ENCODE results near the gene C22orf23. TPM values are rescaled to one million over a fixed set of nuclear protein-coding genes. Genes with fewer than 3 reads are reported as not detected.

C22orf23 gene
- total and polyA plus RNA-seq, 10 of the 15 experiments (the other 5 are each of a cell fraction or from before 2014, with no cell fraction given), result 0.04 to 0.38 (median 0.11) TPM; not detected in 5

DNA sequence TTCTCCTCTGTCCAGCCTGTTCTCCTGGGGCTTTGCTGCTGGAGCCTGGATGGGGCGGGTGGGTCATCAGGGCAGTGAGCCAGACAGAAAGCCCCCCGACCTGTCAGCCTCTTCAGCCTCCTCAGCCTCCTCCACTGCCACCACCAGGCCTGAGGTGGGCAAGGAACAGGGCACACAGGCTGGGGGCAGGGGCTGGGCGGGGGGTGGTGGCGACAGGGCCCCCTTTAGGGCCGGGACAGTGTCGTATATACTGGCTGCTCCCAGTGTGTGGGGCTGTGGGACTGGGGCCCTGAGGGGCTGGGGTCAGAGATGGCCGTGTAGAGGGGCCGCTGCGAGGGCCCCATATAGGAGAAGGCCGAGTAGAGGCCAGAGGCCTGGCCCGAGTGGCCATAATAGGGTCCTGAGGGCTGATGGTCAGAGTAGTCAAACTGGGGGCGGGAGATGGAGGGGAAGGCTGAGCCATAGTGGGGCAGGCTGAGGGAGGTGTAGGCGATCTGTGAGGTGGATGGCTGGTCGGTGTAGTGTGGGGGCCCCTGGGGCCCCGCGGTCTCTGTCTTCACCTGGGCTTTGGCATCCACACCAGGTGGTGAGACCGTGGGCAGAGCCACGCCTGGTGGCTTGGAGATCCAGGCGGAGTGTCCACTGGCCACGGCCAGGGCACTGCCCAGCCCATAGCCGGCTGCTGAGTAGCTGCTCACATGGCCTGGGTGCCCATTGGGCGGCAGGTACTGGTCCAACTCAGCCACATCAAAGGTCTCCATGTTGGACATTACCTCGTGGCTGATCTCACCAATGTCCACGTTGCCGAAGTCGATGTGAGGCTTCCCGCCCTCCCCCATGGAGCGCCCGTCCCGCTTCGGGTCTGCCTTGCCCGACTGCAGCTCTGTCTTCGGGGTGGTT is 20.1 kb upstream of the C22orf23 start (continued):
- TF ChIP-seq, protein P1, sequence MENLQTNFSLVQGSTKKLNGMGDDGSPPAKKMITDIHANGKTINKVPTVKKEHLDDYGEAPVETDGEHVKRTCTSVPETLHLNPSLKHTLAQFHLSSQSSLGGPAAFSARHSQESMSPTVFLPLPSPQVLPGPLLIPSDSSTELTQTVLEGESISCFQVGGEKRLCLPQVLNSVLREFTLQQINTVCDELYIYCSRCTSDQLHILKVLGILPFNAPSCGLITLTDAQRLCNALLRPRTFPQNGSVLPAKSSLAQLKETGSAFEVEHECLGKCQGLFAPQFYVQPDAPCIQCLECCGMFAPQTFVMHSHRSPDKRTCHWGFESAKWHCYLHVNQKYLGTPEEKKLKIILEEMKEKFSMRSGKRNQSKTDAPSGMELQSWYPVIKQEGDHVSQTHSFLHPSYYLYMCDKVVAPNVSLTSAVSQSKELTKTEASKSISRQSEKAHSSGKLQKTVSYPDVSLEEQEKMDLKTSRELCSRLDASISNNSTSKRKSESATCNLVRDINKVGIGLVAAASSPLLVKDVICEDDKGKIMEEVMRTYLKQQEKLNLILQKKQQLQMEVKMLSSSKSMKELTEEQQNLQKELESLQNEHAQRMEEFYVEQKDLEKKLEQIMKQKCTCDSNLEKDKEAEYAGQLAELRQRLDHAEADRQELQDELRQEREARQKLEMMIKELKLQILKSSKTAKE (IDR thresholded peaks at IDR 0.05; ENCODE audit: low read depth, poor library complexity, severe bottlenecking), result no peak
- TF ChIP-seq SUZ12 (IDR thresholded peaks at IDR 0.05; ENCODE audit: unreplicated experiment), result no peak

GRCh38 chr22:37972527-37972926 is 19.1 kb upstream of the C22orf23 start:
- BruUV-seq (replicated peaks), result no TSS peak
- Histone ChIP-seq H3K4me1 (ENCODE audit: control insufficient read depth, insufficient read depth, low read length) (no peaks in the 10 kb centered on the region), H3K9ac (ENCODE audit: control insufficient read depth, insufficient read depth, low read length) (no peak overlapping the region), H3K36me3 (ENCODE audit: control insufficient read depth in 2 of 2, insufficient read depth in 2 of 2, low read length in 1 of 2) (peaks cover 3 to 6% of the 10 kb centered on the region in 2 experiments; a peak in 3 of 4 replicates), H3K4me2 (ENCODE audit: control insufficient read depth, insufficient read depth) (no peak overlapping the region), H4K20me1 (ENCODE audit: control insufficient read depth, insufficient read depth) (no peaks in the 10 kb centered on the region), H3K9me3 (replicated peaks; ENCODE audit: control insufficient read depth, insufficient read depth, low read length) (no peaks in the 10 kb centered on the region), H2AFZ (ENCODE audit: control insufficient read depth, low read depth, low read length) (no peak overlapping the region), H3K27ac (ENCODE audit: control insufficient read depth, insufficient read depth) (no peak overlapping the region), H3K27me3 (replicated peaks in 1 of 2; ENCODE audit: control insufficient read depth in 2 of 2, insufficient read depth in 2 of 2, low read length in 1 of 2) (no peaks in the 10 kb centered on the region), H3K79me2 (ENCODE audit: control insufficient read depth, insufficient read depth, low read length) (no peaks in the 10 kb centered on the region), H3K4me3 (no peak overlapping the region)
- FAIRE-seq (no peak), ATAC-seq (no peak), DNase-seq (ENCODE audit: low read depth, low spot score) (no peak)
- ChIA-PET RAD21 (ENCODE audit: unreplicated experiment) (no interaction called here), POLR2A (interaction anchor here (1.2 kb wide), 1 partner anchor 120 kb away, joined by 3 read pairs; no protein-coding TSS in a partner anchor), CTCF (interaction anchor here (1.5 kb wide), 1 partner anchor 155 kb away, joined by 5 read pairs; no protein-coding TSS in a partner anchor), SMC1A (ENCODE audit: uncharacterized antibody, unreplicated experiment) (no interaction called here)
- in situ Hi-C loops (cut with MboI) (no loop called here), intact Hi-C loops (cut with micrococcal nuclease; ENCODE audit: unreplicated experiment) (no loop called here)
- 95% methylated on average over 3 of the region's 3 CpGs for WGBS (ENCODE audit: insufficient coverage, insufficient replicate concordance, low lambda C conversion rate, missing lambda C conversion rate)
- no peak for TF ChIP-seq ZNF217 (IDR thresholded peaks at IDR 0.05)
- TF ChIP-seq E4F1 (IDR thresholded peaks at IDR 0.05; ENCODE audit: borderline replicate concordance, partially characterized antibody), result no peak
- no peak for TF ChIP-seq RB1 (IDR thresholded peaks at IDR 0.05; ENCODE audit: borderline replicate concordance)
- no peak for TF ChIP-seq MYC (IDR thresholded peaks at IDR 0.05; ENCODE audit: insufficient read depth, insufficient read length, insufficient replicate concordance, low read length, severe bottlenecking)
- TF ChIP-seq ZNF592 (IDR thresholded peaks at IDR 0.05), result no peak
- TF ChIP-seq, protein P2, sequence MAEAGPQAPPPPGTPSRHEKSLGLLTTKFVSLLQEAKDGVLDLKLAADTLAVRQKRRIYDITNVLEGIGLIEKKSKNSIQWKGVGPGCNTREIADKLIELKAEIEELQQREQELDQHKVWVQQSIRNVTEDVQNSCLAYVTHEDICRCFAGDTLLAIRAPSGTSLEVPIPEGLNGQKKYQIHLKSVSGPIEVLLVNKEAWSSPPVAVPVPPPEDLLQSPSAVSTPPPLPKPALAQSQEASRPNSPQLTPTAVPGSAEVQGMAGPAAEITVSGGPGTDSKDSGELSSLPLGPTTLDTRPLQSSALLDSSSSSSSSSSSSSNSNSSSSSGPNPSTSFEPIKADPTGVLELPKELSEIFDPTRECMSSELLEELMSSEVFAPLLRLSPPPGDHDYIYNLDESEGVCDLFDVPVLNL (IDR thresholded peaks at IDR 0.05; ENCODE audit: low read depth, low read length), result no peak

All from GM12878 (cell line).